CD4-positive, alpha-beta T cell (primary cell): ENCODE data around the gene SMC6. TPM values are rescaled to one million over a fixed set of nuclear protein-coding genes. Genes with fewer than 3 reads are reported as not detected.

ENCODE experiments used
- ATAC-seq: fragments of 200-7000 bp; cut with Tn5 transposase; one replicate; pipeline ENCODE4 v1.10.0; 2022; ENCODE audit warnings: mild to moderate bottlenecking; ENCODE audit not compliant: poor library complexity
- CTCF ChIA-PET: fragments of 350-600 bp; sonication (Branson Sonifier 250); formaldehyde crosslinking; loops from one replicate; lab custom pipeline; 2021; ENCODE audit warnings: antibody characterized with exemption, inconsistent platforms; lab: Charles Lee
- POLR2A ChIA-PET: fragments of 350-600 bp; sonication (Branson Sonifier 250); formaldehyde crosslinking; loops from one replicate; lab custom pipeline; 2021; ENCODE audit warnings: antibody characterized with exemption, inconsistent platforms; lab: Charles Lee
- DNase-seq, 14 experiments: peaks; one replicate each; pipeline ENCODE4 v3.0.0-alpha.2; 2013 to 2020; ENCODE audit warnings: mixed read lengths in 2 of 14
- H3K27ac ChIP-seq, 2 donors: one replicate each; pipeline versions ENCODE4 v1.5.1 to v1.7.0; 2013; ENCODE audit warnings: low read length in 2 of 2, low read depth in 1 of 2, mild to moderate bottlenecking in 1 of 2
- H3K27me3 ChIP-seq, 2 experiments: 1 replicate in 1 of 2; 2 replicates in 1 of 2; pipeline versions ENCODE4 v1.6.1 to v1.7.0; 2013; ENCODE audit warnings: low read length in 2 of 2, control low read depth in 1 of 2, mild to moderate bottlenecking in 1 of 2, moderate library complexity in 1 of 2; ENCODE audit not compliant: insufficient read depth in 2 of 2, control insufficient read depth in 1 of 2
- H3K36me3 ChIP-seq: one replicate; pipeline ENCODE4 v1.6.1; 2013; ENCODE audit warnings: low read length, control low read depth; ENCODE audit not compliant: insufficient read depth
- H3K4me1 ChIP-seq: one replicate; pipeline ENCODE4 v1.6.1; 2013; ENCODE audit warnings: low read length, control low read depth; ENCODE audit not compliant: insufficient read depth
- H3K4me3 ChIP-seq: one replicate; pipeline ENCODE4 v1.5.1; 2013; ENCODE audit warnings: mild to moderate bottlenecking, low read length, moderate library complexity
- H3K9me3 ChIP-seq, 2 experiments: 1 replicate in 1 of 2; 2 replicates in 1 of 2; pipeline versions ENCODE4 v1.6.1 to v1.7.0; 2013; ENCODE audit warnings: low read length in 2 of 2, mild to moderate bottlenecking in 2 of 2, control low read depth in 1 of 2, moderate library complexity in 1 of 2; ENCODE audit not compliant: control insufficient read depth in 1 of 2, insufficient read depth in 1 of 2
- H3K27ac Mint-ChIP-seq: one replicate; pipeline ENCODE4 v1.8.0; 2020; ENCODE audit warnings: mixed read lengths
- H3K27me3 Mint-ChIP-seq: one replicate; pipeline ENCODE4 v1.8.0; 2021; ENCODE audit warnings: mixed read lengths
- H3K36me3 Mint-ChIP-seq: one replicate; pipeline ENCODE4 v1.8.0; 2021; ENCODE audit warnings: low read depth, mixed read lengths
- H3K4me1 Mint-ChIP-seq: one replicate; pipeline ENCODE4 v1.8.0; 2021; ENCODE audit warnings: low read depth, mixed read lengths
- H3K4me3 Mint-ChIP-seq: one replicate; pipeline ENCODE4 v1.8.0; 2020; ENCODE audit warnings: mild to moderate bottlenecking, mixed read lengths
- H3K9me3 Mint-ChIP-seq: one replicate; pipeline ENCODE4 v1.8.0; 2020; ENCODE audit warnings: mixed read lengths
- intact Hi-C, 2 experiments: fragments of 100-400 bp; cut with DNase I in 1 of 2; cut with micrococcal nuclease in 1 of 2; formaldehyde crosslinking; loops; one replicate each; pipeline versions ENCODE4 v1.15.1 to v1.9.0; 2023 to 2025; cut with DNase I, micrococcal nuclease
- total RNA-seq, 174 experiments: library from RNA in 2 of 174; stranded (reverse) in 2 of 174; gene quantifications; one replicate each; pipeline ENCODE4 v1.2.3 and lab custom pipeline; 2021 to 2026
- TF ChIP-seq, protein P1 (sequence below): fragments of 200-600 bp; IDR thresholded peaks from one replicate; pipeline ENCODE4 v1.8.0; 2022; ENCODE audit warnings: antibody characterized with exemption, mild to moderate bottlenecking

The SMC6 gene
- total RNA-seq, 2 experiments from 2014 or later = 7.1 to 7.8 TPM

DNA sequence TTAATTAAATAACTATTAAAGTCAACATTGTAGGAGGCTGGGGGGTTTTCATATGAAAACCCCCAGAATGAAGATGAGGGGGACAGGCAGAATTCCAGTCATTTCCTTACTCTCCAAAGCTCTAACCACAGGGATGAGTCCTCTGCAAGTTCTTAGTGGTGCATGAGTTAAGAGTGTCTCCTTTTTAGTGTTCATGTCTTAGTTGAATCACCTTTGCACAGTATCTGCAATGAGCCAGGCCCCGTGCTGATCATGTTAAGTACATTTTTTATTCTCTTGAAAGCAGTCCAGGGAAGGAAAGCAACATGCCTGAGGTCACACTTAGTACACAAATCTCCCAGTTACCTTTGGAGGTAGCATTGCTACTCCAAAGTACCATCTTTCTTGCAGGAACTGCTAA is 36.9 kb upstream of the SMC6 start:
- H3K4me3 Mint-ChIP-seq = no peak overlapping the region
- Histone ChIP-seq H3K36me3 (no peaks in the 10 kb centered on the region), H3K27ac (no peak overlapping the region), H3K4me1 (no peaks in the 10 kb centered on the region), H3K4me3 (no peak overlapping the region), H3K9me3 (peaks cover 0 to 1% of the 10 kb centered on the region in 2 experiments), H3K27me3 (peaks cover 0 to 17% of the 10 kb centered on the region in 2 experiments)
- no peak overlapping the region for H3K27ac Mint-ChIP-seq
- no peaks in the 10 kb centered on the region for H3K36me3 Mint-ChIP-seq
- no peak for DNase-seq
- TF ChIP-seq, protein P1, sequence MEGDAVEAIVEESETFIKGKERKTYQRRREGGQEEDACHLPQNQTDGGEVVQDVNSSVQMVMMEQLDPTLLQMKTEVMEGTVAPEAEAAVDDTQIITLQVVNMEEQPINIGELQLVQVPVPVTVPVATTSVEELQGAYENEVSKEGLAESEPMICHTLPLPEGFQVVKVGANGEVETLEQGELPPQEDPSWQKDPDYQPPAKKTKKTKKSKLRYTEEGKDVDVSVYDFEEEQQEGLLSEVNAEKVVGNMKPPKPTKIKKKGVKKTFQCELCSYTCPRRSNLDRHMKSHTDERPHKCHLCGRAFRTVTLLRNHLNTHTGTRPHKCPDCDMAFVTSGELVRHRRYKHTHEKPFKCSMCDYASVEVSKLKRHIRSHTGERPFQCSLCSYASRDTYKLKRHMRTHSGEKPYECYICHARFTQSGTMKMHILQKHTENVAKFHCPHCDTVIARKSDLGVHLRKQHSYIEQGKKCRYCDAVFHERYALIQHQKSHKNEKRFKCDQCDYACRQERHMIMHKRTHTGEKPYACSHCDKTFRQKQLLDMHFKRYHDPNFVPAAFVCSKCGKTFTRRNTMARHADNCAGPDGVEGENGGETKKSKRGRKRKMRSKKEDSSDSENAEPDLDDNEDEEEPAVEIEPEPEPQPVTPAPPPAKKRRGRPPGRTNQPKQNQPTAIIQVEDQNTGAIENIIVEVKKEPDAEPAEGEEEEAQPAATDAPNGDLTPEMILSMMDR = no peak
- H3K4me1 Mint-ChIP-seq = no peaks in the 10 kb centered on the region
- peaks cover 37% of the 10 kb centered on the region for H3K27me3 Mint-ChIP-seq
- H3K9me3 Mint-ChIP-seq = no peaks in the 10 kb centered on the region
- ATAC-seq = no peak
- intact Hi-C loops = no loop called here
- ChIA-PET POLR2A (no interaction called here), CTCF (no interaction called here)

DNA sequence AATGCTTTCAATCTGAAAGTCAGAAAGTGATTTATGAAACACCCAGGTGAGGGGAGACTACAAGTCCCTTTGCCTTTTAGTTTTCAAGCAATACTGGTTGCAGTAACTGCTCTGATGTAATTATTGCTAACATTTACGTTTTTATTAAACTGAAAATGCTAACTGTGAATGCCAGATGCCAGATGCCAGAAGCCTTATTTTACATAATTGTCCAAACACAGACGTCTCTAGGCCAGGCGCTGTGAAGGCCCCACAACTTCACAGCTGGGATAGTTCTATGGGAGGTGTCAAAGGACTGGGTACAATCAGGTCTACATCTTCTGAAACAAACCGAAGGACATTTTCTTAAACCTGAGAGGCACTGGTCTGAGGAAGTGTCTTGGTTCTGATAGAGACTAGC is 35.2 kb upstream of the SMC6 start:
- no peaks in the 10 kb centered on the region for H3K36me3 Mint-ChIP-seq
- H3K27me3 Mint-ChIP-seq = peaks cover 31% of the 10 kb centered on the region
- DNase-seq = no peak
- Histone ChIP-seq H3K9me3 (peaks cover 0 to 6% of the 10 kb centered on the region in 2 experiments), H3K27me3 (peaks cover 0 to 11% of the 10 kb centered on the region in 2 experiments), H3K4me1 (no peaks in the 10 kb centered on the region), H3K27ac (no peak overlapping the region), H3K36me3 (no peaks in the 10 kb centered on the region), H3K4me3 (no peak overlapping the region)
- ChIA-PET POLR2A (no interaction called here), CTCF (no interaction called here)
- H3K27ac Mint-ChIP-seq = no peak overlapping the region
- H3K4me3 Mint-ChIP-seq = no peak overlapping the region
- no peak for ATAC-seq
- intact Hi-C loops = no loop called here
- H3K4me1 Mint-ChIP-seq = no peaks in the 10 kb centered on the region
- no peaks in the 10 kb centered on the region for H3K9me3 Mint-ChIP-seq
- TF ChIP-seq, protein P1 = no peak

DNA sequence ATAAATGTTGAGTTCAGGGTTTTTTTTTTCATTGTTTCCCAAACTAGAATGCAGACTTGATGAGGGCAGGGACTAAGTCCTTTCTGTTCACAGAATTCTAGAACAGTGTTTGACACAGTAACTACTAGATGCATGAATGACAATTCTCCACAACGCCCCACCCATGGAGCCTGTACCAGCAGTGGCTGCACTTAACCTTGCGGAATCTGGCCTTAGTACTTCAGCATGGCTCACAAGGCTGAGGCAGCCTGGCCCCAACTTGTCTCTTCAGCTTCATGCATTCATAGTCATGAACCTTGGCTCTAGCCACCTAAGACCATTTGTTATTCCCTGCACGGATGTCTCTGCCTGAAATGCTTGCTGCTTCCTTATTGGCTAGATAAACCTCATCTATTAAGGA is 33.1 kb upstream of the SMC6 start:
- H3K27ac Mint-ChIP-seq = no peak overlapping the region
- intact Hi-C loops = no loop called here
- Histone ChIP-seq H3K27ac (no peak overlapping the region), H3K27me3 (peaks cover 0 to 3% of the 10 kb centered on the region in 2 experiments), H3K36me3 (no peaks in the 10 kb centered on the region), H3K4me3 (no peak overlapping the region), H3K9me3 (peaks cover 0 to 6% of the 10 kb centered on the region in 2 experiments), H3K4me1 (no peaks in the 10 kb centered on the region)
- TF ChIP-seq, protein P1 = no peak
- no peak overlapping the region for H3K4me3 Mint-ChIP-seq
- ChIA-PET POLR2A (no interaction called here), CTCF (no interaction called here)
- peaks cover 12% of the 10 kb centered on the region for H3K27me3 Mint-ChIP-seq
- H3K36me3 Mint-ChIP-seq = peaks cover 4% of the 10 kb centered on the region
- no peaks in the 10 kb centered on the region for H3K9me3 Mint-ChIP-seq
- ATAC-seq = no peak
- no peaks in the 10 kb centered on the region for H3K4me1 Mint-ChIP-seq
- DNase-seq = no peak
